Activated T-cell treated with anti-CD3 and anti-CD28 coated beads, Interleukin-2, amount 50 U/mL, for 72 hours (primary cell): ENCODE results near the gene MYADM. TPM values are rescaled to one million over a fixed set of nuclear protein-coding genes. Genes with fewer than 3 reads are reported as not detected.
A peak's percentile ranks its signal among the peaks of the same experiment; 100 is the strongest.

Source experiments
- ATAC-seq, 2 donors: fragments of 150-1000 bp; cut with Tn5 transposase; replicated peaks in 1 of 2; 2 replicates each; pipeline ENCODE4 v1.10.0; 2021; ENCODE audit warnings: moderate library complexity in 2 of 2, mild to moderate bottlenecking in 1 of 2
- DNase-seq, 2 donors: peaks; one replicate each; pipeline ENCODE4 v3.0.0; 2021 to 2022; ENCODE audit warnings: mixed read lengths in 1 of 2
- H3K27ac Mint-ChIP-seq: one replicate; pipeline ENCODE4 v1.8.0; 2022; ENCODE audit warnings: mild to moderate bottlenecking, moderate library complexity, mixed read lengths
- H3K27me3 Mint-ChIP-seq: one replicate; pipeline ENCODE4 v1.8.0; 2022; ENCODE audit warnings: low read depth, mixed read lengths
- H3K36me3 Mint-ChIP-seq, 2 donors: one replicate each; pipeline ENCODE4 v1.8.0; 2022; ENCODE audit warnings: mixed read lengths in 2 of 2, mild to moderate bottlenecking in 1 of 2; ENCODE audit not compliant: insufficient read depth in 2 of 2
- H3K4me1 Mint-ChIP-seq: one replicate; pipeline ENCODE4 v1.8.0; 2022; ENCODE audit warnings: low read depth, mixed read lengths
- H3K4me3 Mint-ChIP-seq, 2 donors: one replicate each; pipeline ENCODE4 v1.8.0; 2022; ENCODE audit warnings: mild to moderate bottlenecking in 2 of 2, mixed read lengths in 2 of 2, moderate library complexity in 2 of 2
- H3K9me3 Mint-ChIP-seq, 2 donors: one replicate each; pipeline ENCODE4 v1.8.0; 2022; ENCODE audit warnings: mixed read lengths in 2 of 2
- total RNA-seq, 2 donors: library from RNA; stranded (reverse); gene quantifications; one replicate each; pipeline ENCODE4 v1.2.3, GENCODE V29; 2022

MYADM gene
- total RNA-seq, 2 donors from 2014 or later = 32.7 to 43.5 TPM

GRCh38 chr19:53905787-53906186, 38.1 kb downstream of the MYADM start:
- H3K9me3 Mint-ChIP-seq = no peaks in the 10 kb centered on the region
- no peak overlapping the region for H3K27ac Mint-ChIP-seq
- ATAC-seq (no peak), DNase-seq (no peak)
- H3K27me3 Mint-ChIP-seq = peaks cover 74% of the 10 kb centered on the region
- H3K4me3 Mint-ChIP-seq = no peak overlapping the region
- peaks cover 0 to 2% of the 10 kb centered on the region in 2 donors for H3K36me3 Mint-ChIP-seq
- H3K4me1 Mint-ChIP-seq = peaks cover 32% of the 10 kb centered on the region

GRCh38 chr19:53906211-53907192, 38.8 kb downstream of the MYADM start:
- Mint-ChIP-seq H3K27ac (no peak overlapping the region), H3K36me3 (peaks cover 0 to 2% of the 10 kb centered on the region in 2 donors), H3K9me3 (no peaks in the 10 kb centered on the region), H3K27me3 (peaks cover 81% of the 10 kb centered on the region), H3K4me1 (peaks cover 32% of the 10 kb centered on the region), H3K4me3 (peak overlapping the region in 1 of 2 donors; percentile 44)
- ATAC-seq = peak; percentile 56 to 57
- DNase-seq = peak; percentile 79 to 81

DNA sequence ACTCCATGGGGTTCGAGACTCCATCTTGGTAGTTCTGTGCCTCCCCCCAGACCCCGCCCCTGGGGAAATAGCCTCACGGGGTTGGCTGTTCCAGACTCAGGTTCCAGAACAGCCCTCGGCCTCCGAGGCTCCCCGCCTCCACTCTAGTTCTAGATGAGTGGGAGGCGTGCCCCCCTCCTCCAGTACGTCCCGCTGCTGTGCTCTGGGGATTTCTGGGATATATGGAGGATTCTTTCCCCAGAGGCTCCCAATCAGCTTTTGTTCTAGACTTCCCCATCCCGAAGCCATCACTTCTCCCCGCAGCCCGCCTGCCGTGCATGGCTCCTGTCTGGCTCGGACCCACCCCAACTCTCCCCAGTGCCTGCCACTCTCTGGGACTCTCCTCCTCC, 39.5 kb downstream of the MYADM start:
- Mint-ChIP-seq H3K4me1 (peaks cover 32% of the 10 kb centered on the region), H3K27me3 (peaks cover 86% of the 10 kb centered on the region), H3K27ac (no peak overlapping the region), H3K9me3 (no peaks in the 10 kb centered on the region), H3K4me3 (peak overlapping the region; percentile 30 to 44), H3K36me3 (peaks cover 0 to 2% of the 10 kb centered on the region in 2 donors)
- ATAC-seq (no peak), DNase-seq (no peak)

DNA sequence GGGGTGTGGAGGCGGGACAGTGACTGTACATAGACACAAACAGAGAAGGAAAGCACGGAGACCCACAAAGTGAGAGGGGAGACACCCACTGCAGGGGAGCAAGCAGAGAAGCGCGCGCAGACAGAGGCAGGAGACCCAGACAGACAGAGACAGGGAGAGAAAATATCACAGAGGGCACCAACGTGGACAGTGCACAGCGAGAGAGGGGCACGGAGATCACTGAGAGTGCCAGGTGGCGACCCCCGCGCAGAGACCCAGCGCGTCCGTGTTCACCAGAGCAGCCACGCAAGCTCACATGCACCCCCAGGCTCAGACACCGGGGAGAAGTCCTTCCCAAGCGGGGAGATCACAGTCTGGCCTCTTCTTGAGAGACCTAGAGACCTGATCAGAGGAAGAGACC, 40.0 kb downstream of the MYADM start:
- Mint-ChIP-seq H3K36me3 (peaks cover 0 to 2% of the 10 kb centered on the region in 2 donors), H3K27ac (no peak overlapping the region), H3K9me3 (no peaks in the 10 kb centered on the region), H3K4me1 (peaks cover 32% of the 10 kb centered on the region), H3K4me3 (peak overlapping the region; percentile 30 to 31), H3K27me3 (peaks cover 83% of the 10 kb centered on the region)
- no peak for DNase-seq
- peak; percentile 9 to 10 for ATAC-seq

- H3K4me3 Mint-ChIP-seq = peak overlapping the region; percentile 44 to 78
- ATAC-seq (peak; percentile 93 to 95), DNase-seq (peak; percentile 67 to 71)
- H3K27me3 Mint-ChIP-seq = peaks cover 83% of the 10 kb centered on the region
- H3K36me3 Mint-ChIP-seq = peaks cover 0 to 2% of the 10 kb centered on the region in 2 donors
- no peak overlapping the region for H3K27ac Mint-ChIP-seq
- peaks cover 32% of the 10 kb centered on the region for H3K4me1 Mint-ChIP-seq
- no peaks in the 10 kb centered on the region for H3K9me3 Mint-ChIP-seq
These were observed 40.6 kb downstream of the MYADM start for GRCh38 chr19:53908106-53908934.

- DNase-seq = no peak
These were observed 41.3 kb downstream of the MYADM start, which contains the start of gene CACNG7 for GRCh38 chr19:53908935-53909415. Gene CACNG7, plus strand, starts transcription at chr19:53909278. Its CDS starts 3,554 bp downstream, at chr19:53912832.

GRCh38 chr19:53909471-53910169, 41.9 kb downstream of the MYADM start:
- peaks cover 32% of the 10 kb centered on the region for H3K4me1 Mint-ChIP-seq
- peaks cover 77% of the 10 kb centered on the region for H3K27me3 Mint-ChIP-seq
- H3K9me3 Mint-ChIP-seq = no peaks in the 10 kb centered on the region
- no peak overlapping the region for H3K27ac Mint-ChIP-seq
- no peak overlapping the region for H3K4me3 Mint-ChIP-seq
- ATAC-seq = no peak
- DNase-seq = no peak
- H3K36me3 Mint-ChIP-seq = peaks cover 0 to 2% of the 10 kb centered on the region in 2 donors

More at GRCh38 chr19:53908935-53909415, 41.3 kb downstream of the MYADM start, which contains the start of gene CACNG7:
- H3K4me1 Mint-ChIP-seq = peaks cover 32% of the 10 kb centered on the region
- peaks cover 82% of the 10 kb centered on the region for H3K27me3 Mint-ChIP-seq
- no peak for ATAC-seq
- peak within 1 kb of the TSS; percentile 44 to 78 for H3K4me3 Mint-ChIP-seq
- H3K9me3 Mint-ChIP-seq = no peaks in the 10 kb centered on the region
- H3K36me3 Mint-ChIP-seq = peaks cover 0 to 2% of the 10 kb centered on the region in 2 donors
- no peak within 1 kb of the TSS for H3K27ac Mint-ChIP-seq

DNA sequence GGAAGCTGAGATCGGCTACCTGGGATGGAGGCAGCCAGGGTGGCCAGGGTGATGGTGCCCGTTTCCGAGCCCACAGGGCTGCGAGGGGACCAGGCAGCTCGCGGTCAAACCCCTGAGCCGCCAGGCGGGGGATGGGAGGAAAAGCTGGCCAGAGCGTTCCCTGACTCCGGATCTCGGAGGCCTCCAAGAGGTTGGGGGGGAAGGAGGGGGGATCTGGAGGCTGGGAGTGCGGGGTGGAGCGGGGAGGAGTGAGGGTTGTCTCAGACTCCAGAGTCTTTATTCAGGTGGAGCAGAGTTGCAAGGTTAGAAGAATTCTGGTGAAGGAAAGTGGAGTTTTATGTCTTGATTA, 42.5 kb downstream of the MYADM start:
- Mint-ChIP-seq H3K27ac (no peak overlapping the region), H3K4me3 (no peak overlapping the region), H3K36me3 (peaks cover 0 to 2% of the 10 kb centered on the region in 2 donors), H3K27me3 (peaks cover 77% of the 10 kb centered on the region), H3K4me1 (peaks cover 32% of the 10 kb centered on the region), H3K9me3 (peaks cover 0 to 3% of the 10 kb centered on the region in 2 donors)
- ATAC-seq = no peak
- no peak for DNase-seq

DNA sequence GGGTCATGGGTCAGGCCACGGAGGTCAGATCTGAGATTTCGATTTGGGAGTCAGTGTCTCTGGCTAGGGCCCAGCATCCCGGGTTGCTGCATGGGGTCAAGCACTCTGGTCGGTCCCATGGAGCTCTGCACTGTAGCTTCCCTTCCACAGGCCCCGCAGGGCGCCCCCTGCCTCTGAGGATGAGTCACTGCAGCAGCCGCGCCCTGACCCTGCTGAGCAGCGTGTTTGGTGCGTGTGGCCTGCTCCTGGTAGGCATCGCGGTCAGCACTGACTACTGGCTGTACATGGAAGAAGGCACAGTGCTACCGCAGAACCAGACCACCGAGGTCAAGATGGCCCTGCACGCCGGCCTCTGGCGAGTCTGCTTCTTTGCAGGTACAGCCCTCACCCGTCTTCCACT, 45.0 kb downstream of the MYADM start:
- Mint-ChIP-seq H3K27ac (no peak overlapping the region), H3K4me3 (no peak overlapping the region), H3K9me3 (peaks cover 0 to 3% of the 10 kb centered on the region in 2 donors), H3K4me1 (peaks cover 13% of the 10 kb centered on the region), H3K36me3 (peaks cover 0 to 2% of the 10 kb centered on the region in 2 donors), H3K27me3 (peaks cover 56% of the 10 kb centered on the region)
- ATAC-seq (no peak), DNase-seq (peak in 1 of 2 donors; percentile 35)

GRCh38 chr19:53915000-53915399, 47.3 kb downstream of the MYADM start:
- Mint-ChIP-seq H3K36me3 (no peaks in the 10 kb centered on the region), H3K9me3 (peaks cover 0 to 3% of the 10 kb centered on the region in 2 donors), H3K4me1 (no peaks in the 10 kb centered on the region), H3K27ac (no peak overlapping the region), H3K4me3 (no peak overlapping the region), H3K27me3 (peaks cover 35% of the 10 kb centered on the region)
- no peak for ATAC-seq
- no peak for DNase-seq

- H3K4me1 Mint-ChIP-seq = no peaks in the 10 kb centered on the region
- no peak overlapping the region for H3K27ac Mint-ChIP-seq
- ATAC-seq (no peak), DNase-seq (no peak)
- no peak overlapping the region for H3K4me3 Mint-ChIP-seq
- peaks cover 25% of the 10 kb centered on the region for H3K27me3 Mint-ChIP-seq
- H3K9me3 Mint-ChIP-seq = peaks cover 0 to 3% of the 10 kb centered on the region in 2 donors
- H3K36me3 Mint-ChIP-seq = no peaks in the 10 kb centered on the region
These were observed 48.3 kb downstream of the MYADM start for GRCh38 chr19:53916004-53916403.

GRCh38 chr19:53917356-53917755, 49.7 kb downstream of the MYADM start:
- no peak for ATAC-seq
- Mint-ChIP-seq H3K27me3 (peaks cover 12% of the 10 kb centered on the region), H3K4me1 (no peaks in the 10 kb centered on the region), H3K27ac (no peak overlapping the region), H3K4me3 (no peak overlapping the region), H3K9me3 (peaks cover 0 to 3% of the 10 kb centered on the region in 2 donors), H3K36me3 (no peaks in the 10 kb centered on the region)
- no peak for DNase-seq
